T47D (cell line): ENCODE data around the gene AUTS2.
"Not testable (repeated sequence)": the region's sequence is repeated elsewhere in the genome, so short reads cannot be mapped to it uniquely, and the experiment has no call there.

Experiments used
- DNase-seq, 2 experiments: peaks; one replicate each; pipeline versions ENCODE4 v3.0.0 to v3.0.0-alpha.2; 2011 to 2012; ENCODE audit warnings: low read depth in 1 of 2, low spot score in 1 of 2
- JUND ChIP-seq: IDR thresholded peaks from 2 replicates; pipeline ENCODE4 v1.6.1; 2012; ENCODE audit warnings: low read depth
- in situ Hi-C: cut with HindIII; loops from 2 replicates; pipeline ENCODE4 v1.10.0; 2016; ENCODE audit warnings: low sequenced_read_pairs, low pct_unique_long_range_greater_than_20kb

Gene AUTS2

DNA sequence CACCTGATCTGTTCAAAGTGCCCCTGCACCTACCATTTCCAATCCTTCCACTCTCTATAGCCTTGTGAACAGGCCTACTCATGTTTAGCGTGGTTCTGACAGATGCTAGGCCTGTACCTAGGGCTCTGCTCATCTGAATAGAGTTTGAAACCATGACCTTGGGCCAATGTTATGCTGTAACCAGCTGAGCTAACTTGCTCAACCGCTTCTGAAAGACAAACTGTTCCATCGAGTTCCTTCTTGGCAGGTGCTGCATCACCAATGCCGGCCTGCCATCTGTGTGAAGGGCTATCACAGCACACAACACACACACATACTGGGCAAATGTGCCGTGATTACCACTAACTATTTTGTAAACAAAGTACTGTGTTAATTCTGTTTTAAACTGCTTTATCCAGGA is 1114.7 kb downstream of the AUTS2 start:
- DNase-seq: peak; percentile 54 to 92
- TF ChIP-seq JUND: no peak
- in situ Hi-C loops: no loop called here

DNA sequence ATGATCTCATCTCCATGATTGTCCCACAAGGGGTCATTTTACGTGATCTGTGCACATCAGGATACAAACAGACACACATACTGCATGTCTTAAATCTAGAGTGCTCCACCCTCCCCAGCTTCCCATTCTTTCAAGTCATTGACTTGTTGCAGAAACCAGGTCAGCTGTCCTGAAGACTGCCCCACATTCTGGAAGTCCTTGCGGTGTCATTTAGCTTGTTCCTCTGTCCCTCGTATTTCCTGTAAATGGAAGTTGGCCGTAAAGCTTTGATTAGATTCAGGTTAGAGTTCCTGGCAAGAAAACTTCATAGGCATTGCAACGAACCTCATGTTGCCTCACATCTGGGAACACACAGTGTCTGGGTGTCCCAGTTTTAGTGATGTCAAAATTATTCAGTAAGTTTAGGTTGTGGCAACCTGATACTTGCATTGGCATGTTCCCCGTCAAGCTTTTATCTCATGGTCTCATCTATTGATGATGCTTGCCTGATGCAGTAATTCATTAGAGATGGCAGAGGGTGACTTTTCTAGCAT is 1116.3 kb downstream of the AUTS2 start:
- no peak for TF ChIP-seq JUND
- in situ Hi-C loops: no loop called here
- no peak for DNase-seq

DNA sequence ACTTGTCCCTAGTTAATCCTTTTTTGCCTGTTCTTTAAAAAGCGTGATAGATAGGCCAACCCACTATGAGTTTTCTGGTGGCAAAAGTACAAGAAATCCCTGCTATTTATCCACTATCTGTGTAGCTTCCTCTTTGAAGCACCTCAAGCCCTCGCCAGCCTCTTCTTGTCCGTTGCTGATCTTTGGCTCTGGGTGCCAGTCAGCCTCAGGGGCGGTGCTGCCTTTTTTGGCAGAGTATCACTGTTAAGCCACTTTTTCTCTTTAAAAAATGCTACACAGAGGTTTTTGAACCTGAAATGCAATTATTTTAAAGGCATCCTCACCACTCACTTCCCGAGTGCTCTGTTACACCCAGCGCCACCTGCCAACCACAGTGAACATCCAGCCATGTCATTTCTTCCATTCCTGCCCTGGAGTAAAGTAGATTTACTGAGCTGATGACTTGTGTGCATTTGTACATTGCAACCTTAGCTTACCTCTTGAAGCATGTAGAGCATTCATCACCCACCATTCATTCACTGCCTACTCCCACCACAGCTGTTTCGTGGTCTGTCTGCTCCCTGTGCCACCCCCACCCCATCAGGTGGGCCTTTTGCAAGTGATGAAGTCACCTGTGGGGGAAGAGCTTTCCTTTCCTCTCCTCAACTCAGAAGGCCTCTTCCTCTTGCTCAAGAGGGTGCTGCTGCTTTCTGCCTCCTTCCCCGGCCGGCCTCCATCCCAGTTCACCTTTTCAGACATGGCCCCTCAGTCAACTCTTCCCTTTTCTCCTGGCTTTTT is 1119.5 kb downstream of the AUTS2 start:
- peak in 1 of 2 experiments; percentile 84 for DNase-seq
- in situ Hi-C loops: no loop called here
- no peak for TF ChIP-seq JUND

DNA sequence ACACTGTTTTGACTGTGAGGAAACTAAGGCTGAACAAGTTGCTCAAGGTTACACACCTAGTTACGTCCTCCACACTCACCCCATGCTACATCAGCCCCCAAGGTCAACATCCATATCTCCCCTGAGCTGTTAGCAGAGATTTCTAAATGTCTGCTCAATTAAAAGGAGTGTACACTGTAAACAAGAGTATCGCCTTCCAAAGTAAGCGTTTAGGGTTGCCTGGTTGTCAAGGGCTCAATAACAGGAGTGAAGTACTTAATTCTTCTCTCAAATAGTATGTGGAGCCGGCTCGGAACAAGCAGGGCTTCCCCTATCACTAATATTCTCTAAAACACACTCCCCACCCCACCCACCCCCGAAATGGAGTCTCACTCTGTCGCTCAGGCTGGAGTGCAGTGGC is 1120.8 kb downstream of the AUTS2 start:
- in situ Hi-C loops: no loop called here
- DNase-seq: peak in 1 of 2 experiments; percentile 49
- no peak for TF ChIP-seq JUND

DNA sequence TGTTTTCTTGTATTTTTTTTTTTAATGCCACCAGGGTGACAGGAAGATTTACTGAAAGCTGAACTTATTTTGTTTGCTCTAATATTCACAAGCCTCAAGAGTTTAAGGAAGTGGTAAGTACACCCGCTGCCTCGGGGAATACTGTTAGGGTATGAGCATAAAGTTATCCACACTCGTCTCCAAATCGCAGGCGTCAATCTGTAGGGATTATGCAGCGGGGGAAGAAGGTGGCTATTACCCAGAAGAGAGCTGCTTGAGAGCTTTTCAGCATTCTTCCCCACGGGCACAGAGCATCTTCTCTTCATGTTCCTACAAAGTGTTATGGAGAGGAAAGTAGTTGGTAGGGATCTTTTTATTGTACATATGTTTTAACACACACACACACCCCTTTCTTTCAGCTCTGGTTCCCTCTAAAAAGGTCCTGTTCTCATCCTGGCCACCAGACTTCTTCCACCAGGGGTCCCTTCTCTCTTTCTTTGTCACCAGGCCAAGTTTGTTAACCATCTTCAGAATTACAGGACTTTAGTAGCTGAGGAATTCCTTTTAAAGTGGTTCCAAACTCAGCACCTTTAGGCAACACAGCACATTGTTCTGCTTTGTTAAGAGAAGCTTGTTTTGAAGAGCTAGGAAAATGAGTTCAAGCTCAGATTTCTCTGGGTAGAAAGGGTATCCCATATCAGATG is 1122.1 kb downstream of the AUTS2 start:
- DNase-seq: peak in 1 of 2 experiments; percentile 98
- TF ChIP-seq JUND: peak; percentile 69; the same call in 1 of the 2 replicates

DNA sequence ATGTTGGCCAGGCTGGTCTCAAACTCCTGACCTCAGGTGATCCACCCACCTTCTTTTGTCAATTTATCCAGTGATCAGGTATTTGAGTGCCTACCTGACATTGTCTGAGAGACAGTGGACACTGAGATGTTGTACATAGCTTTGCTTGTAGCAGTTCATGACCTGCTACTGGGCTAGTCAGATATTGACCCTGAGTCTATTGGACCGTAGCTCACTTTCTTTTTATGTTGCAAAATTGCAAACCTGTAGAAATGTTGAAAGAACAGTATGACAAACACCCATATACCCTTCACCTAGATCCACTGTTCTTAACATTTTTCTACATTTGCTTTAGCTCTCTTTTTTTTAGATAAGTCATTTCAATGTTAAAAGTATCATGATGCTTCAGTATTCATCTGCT is 1123.2 kb downstream of the AUTS2 start:
- in situ Hi-C loops: no loop called here
- TF ChIP-seq JUND: no peak

More for the DNA sequence above, 1122.1 kb downstream of the AUTS2 start:
- in situ Hi-C loops: no loop called here

DNA sequence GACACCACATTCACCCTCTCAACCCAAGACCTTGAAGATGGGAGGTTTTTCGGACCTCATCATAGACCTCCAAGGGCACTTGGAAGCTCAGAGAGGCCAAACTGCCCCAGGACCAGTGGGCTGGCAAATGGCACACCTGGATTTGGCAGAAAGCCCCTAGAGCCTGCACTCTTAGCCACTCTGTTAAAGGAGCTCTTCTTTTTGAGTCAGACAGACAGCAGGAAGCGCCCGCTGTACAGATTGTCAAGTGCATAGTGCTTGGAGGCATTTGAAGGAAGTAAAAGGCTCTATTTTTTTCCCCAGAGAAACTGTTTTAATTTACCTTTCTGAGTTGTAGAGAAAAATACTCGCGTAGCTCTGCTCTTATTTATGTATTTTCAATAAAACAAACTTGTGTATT is 1125.1 kb downstream of the AUTS2 start:
- DNase-seq: peak in 1 of 2 experiments; percentile 49
- TF ChIP-seq JUND: no peak
- in situ Hi-C loops: no loop called here

More for the DNA sequence above, 1123.2 kb downstream of the AUTS2 start:
- no peak for DNase-seq

DNA sequence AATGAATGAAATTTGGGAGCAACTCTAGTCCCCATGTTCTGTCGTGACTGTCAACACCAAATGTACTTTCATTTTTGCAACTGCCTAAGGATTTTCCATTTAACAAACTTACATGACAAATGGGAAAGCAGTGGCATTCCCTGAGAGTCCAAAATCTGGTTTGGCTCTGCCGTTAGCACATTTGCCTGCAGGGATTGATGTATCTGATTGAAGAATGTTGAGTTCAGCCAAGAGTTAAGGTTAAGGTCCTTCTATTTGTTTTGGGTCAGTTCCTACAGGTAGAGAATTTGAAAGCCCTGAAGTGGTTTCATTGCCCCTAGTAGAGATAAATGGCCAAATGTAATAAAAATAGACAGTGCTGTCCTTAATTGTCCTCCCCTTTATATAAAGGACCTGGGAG is 1127.2 kb downstream of the AUTS2 start:
- TF ChIP-seq JUND: peak; percentile 89
- peak in 1 of 2 experiments; percentile 99 for DNase-seq
- in situ Hi-C loops: no loop called here

DNA sequence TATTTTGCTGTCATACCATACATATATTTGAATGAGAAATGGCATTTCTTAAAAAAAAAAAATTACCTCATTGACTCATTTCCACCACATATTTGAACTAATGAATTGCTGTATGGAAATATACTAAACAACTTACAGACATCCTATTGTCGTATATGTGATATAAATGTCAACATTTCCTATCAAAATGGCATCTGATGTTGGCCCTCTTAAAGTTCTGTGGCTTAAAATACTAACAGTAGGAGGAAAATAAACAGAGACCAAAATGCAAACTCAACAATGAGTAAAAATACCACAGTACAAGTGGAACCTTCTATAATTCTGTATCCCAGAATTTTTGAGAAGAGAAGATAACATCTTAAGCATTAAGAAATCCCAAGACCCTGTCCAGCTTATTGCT is 1128.0 kb downstream of the AUTS2 start:
- in situ Hi-C loops: no loop called here
- peak; percentile 60; the same call in 1 of the 2 replicates for TF ChIP-seq JUND

DNA sequence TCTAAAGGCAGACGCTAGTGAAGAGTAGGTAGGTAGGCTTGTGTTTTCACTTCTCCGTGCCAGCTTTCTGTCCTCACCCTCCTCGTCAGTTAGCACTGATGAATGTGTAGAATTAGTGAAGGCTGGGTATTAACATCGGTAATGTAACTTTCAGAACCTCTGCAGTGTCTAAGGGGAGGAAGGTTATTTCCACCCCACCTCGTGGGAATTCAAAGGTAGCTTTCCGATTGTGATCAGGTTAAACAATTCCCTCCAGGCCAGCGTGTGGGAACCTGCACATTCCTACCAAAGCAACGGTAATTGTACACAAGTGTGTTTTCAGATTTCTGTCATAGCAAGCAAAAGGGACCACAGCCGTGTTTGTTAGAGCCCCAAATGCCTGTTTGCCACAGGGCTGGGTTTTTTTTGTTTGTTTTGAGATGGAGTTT is 1128.7 kb downstream of the AUTS2 start:
- peak; percentile 91; the same call in 1 of the 2 replicates for TF ChIP-seq JUND
- peak in 1 of 2 experiments; percentile 100 for DNase-seq
- in situ Hi-C loops: no loop called here

More for the DNA sequence above, 1128.0 kb downstream of the AUTS2 start:
- DNase-seq: peak in 1 of 2 experiments; percentile 84

DNA sequence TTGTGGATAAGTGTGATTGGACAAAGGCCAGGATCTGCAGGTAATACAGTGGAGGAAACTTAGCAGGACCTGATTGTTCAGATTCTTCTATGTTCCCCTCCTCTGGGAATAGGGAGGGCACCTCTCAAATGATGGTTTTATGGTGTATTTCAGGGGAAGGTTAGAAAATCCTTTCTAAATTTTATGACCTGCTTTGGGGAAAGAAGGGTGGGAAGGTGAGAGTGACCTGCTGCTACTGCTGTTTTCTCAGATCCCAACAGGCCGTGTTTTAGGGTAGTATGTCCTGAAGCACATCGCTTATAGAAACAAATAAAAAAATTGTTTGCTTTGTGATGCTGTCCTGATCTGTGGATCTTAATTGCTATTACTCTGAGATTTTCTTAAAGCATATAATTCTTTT is 1129.6 kb downstream of the AUTS2 start:
- DNase-seq: peak in 1 of 2 experiments; percentile 98
- in situ Hi-C loops: no loop called here
- TF ChIP-seq JUND: peak; percentile 81; the same call in 1 of the 2 replicates

DNA sequence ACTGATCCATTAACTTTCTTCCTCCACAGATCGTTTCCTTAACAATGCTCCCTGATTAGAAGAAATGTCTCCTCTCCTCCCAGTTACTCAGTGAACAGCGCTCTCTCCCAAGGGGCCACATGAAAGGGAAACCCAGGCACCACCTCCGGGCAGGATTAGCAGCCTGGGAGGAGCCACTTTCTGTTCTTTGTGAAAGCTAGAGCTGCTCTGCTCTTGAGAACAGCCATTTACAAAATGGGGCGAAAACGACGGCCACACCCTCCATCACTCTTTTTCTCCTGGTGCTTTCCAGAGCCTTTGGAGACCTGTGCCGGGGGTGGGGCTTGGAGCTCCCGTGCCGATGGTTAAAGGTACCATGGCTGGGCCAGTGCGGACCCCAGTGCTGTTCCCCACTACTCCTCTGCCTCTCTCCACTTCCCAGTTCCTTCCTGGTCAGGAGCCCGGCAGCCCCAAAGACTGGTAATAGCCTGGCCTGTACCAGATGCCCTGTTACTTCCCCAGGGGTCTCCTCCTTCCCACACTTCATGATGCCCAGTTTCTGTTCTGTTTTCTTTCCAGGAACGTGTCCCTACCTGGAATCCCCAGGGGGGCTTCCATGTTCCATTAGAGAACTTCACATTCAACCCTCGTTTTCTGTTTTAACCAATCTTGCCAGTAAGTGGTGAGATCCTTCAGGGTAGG is 1130.7 kb downstream of the AUTS2 start:
- TF ChIP-seq JUND: no peak
- peak in 1 of 2 experiments; percentile 94 for DNase-seq
- in situ Hi-C loops: no loop called here

DNA sequence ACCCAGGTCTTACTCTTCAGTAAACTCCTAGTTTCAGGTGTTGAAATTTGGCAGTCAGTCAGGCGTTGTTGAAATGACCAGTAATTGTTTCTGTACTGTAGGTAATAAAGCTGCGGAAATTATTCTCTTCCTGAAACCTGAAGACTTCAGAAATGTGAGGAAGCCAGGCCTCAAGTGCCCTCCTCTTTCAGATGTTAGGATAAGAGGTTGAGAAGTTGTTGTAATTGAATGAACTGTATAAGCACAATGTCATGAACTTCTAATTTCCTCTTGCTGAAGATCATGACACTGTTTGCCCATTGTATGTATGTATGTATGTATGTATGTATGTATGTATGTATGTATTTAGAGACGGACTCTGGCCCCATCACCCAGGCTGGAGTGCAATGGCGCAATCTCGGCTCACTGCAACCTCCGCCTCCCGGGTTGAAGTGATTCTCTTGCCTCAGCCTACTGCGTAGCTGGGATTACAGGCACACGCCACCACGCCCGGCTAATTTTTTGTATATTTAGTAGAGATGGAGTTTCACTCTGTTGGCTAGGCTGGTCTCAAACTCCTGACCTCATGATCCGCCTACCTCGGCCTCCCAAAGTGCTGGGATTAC is 1131.4 kb downstream of the AUTS2 start:
- peak in 1 of 2 experiments; percentile 93 for DNase-seq
- in situ Hi-C loops: not testable (repeated sequence)
